ENCODE measurements around the gene SOX14.

The SOX14 gene

DNA sequence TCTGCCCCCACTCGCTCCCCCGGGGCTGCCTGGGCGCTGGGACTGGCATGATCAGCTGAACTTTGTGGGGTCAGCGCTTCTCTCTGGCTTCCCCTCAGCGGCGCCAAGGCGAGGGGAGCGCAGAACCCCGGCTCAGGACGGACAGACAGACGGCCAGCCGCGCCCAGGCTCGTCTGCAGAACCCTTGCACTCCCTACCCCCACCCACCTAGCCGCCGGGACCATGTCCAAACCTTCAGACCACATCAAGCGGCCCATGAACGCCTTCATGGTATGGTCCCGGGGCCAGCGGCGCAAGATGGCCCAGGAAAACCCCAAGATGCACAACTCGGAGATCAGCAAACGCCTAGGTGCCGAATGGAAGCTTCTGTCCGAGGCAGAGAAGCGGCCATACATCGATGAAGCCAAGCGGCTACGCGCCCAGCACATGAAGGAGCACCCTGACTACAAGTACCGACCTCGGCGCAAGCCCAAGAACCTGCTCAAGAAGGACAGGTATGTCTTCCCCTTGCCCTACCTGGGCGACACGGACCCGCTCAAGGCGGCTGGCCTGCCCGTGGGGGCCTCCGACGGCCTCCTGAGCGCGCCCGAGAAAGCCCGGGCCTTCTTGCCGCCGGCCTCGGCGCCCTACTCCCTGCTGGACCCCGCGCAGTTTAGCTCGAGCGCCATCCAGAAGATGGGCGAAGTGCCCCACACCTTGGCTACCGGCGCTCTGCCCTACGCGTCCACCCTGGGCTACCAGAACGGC lies 621 bp downstream of the SOX14 start:
- Mint-ChIP-seq H3K4me3 (peak overlapping the region in 1 of 2 donors; percentile 53), H3K27me3 (peaks cover 79 to 99% of the 10 kb centered on the region in 2 donors), H3K4me1 (peaks cover 15 to 31% of the 10 kb centered on the region in 2 donors), H3K36me3 (peaks cover 2 to 7% of the 10 kb centered on the region in 2 donors), H3K27ac (peak overlapping the region; percentile 39), H3K9me3 (no peaks in the 10 kb centered on the region)
- DNase-seq (no peak), ATAC-seq (replicated peaks) (no peak)

DNA sequence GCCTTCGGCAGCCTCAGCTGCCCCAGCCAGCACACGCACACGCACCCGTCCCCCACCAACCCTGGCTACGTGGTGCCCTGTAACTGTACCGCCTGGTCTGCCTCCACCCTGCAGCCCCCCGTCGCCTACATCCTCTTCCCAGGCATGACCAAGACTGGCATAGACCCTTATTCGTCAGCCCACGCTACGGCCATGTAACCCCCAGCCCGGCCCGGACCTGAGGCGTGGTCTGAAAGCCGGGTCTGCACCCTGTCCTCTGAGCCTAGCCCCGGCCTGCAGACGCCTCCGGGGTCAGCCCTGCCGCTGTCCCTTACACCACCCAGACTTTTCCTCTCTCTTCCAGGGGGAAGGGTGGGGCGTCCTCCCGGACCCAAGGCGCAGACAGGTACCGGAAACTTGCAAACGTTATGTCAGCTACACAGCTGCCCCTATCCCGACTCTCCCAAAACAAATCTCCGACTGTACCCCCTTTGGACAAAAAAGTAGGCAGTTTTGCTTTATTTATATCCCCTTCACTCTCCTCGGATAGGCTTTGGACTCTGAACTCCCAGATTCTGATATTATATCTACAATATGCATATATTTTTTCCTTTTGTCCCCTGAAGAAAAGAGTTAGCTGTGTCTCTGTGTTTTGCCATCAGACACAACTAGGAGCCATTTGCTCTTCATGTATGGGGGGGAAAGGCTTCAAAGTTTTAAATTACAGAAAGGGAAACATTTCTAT lies 1.4 kb downstream of the SOX14 start:
- H3K9me3 Mint-ChIP-seq, result no peaks in the 10 kb centered on the region
- DNase-seq (no peak), ATAC-seq (replicated peaks) (no peak)
- H3K4me1 Mint-ChIP-seq, result peaks cover 15 to 31% of the 10 kb centered on the region in 2 donors
- H3K36me3 Mint-ChIP-seq, result peaks cover 2 to 7% of the 10 kb centered on the region in 2 donors
- H3K4me3 Mint-ChIP-seq, result peak overlapping the region; percentile 30 to 36
- peak overlapping the region; percentile 88 for H3K27ac Mint-ChIP-seq
- H3K27me3 Mint-ChIP-seq, result peaks cover 77 to 99% of the 10 kb centered on the region in 2 donors

DNA sequence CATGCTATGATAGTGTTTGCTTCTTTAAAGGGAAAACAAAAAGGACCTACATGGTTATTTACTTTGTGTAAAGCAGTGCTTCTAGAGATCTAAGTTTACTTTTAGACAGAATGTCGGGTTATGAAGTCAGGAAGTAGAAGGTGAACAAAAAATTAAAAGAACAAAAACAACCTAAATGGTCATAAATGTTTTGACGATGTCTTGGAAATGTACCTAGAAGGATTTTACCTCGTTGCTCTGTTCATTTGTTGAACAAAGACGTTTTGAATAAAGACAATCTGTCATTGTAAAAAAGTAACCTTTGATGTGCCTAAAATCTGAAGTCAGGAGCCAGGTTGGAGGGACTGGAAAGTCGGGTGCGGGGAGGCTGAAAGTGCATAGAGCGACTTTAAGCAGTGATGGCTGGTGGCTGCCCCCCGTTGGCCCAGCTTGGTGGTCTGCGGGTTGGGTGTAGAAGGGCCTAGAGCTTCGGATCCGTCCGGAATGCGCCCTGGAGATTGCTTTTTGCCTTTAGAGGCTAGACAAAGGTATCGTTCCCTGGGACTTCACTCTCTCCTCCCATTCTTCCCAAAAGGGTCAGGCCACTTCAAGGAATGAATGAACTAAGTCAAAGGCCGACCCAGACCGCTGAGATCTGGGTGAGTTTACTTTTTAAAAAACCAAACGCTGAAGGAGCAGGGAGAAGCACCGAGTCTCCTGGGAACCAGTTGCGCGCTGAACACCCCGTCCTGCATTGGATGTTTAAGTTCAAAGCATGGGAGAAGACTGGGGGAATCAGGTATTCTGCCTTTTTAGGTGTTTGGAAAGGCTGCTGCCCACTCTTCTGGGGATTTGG lies 2.1 kb downstream of the SOX14 start:
- peaks cover 12 to 27% of the 10 kb centered on the region in 2 donors for H3K4me1 Mint-ChIP-seq
- H3K36me3 Mint-ChIP-seq, result peaks cover 0 to 7% of the 10 kb centered on the region in 2 donors
- no peaks in the 10 kb centered on the region for H3K9me3 Mint-ChIP-seq
- DNase-seq (no peak), ATAC-seq (replicated peaks) (no peak)
- H3K4me3 Mint-ChIP-seq, result no peak overlapping the region
- H3K27ac Mint-ChIP-seq, result no peak overlapping the region
- H3K27me3 Mint-ChIP-seq, result peaks cover 73 to 91% of the 10 kb centered on the region in 2 donors

DNA sequence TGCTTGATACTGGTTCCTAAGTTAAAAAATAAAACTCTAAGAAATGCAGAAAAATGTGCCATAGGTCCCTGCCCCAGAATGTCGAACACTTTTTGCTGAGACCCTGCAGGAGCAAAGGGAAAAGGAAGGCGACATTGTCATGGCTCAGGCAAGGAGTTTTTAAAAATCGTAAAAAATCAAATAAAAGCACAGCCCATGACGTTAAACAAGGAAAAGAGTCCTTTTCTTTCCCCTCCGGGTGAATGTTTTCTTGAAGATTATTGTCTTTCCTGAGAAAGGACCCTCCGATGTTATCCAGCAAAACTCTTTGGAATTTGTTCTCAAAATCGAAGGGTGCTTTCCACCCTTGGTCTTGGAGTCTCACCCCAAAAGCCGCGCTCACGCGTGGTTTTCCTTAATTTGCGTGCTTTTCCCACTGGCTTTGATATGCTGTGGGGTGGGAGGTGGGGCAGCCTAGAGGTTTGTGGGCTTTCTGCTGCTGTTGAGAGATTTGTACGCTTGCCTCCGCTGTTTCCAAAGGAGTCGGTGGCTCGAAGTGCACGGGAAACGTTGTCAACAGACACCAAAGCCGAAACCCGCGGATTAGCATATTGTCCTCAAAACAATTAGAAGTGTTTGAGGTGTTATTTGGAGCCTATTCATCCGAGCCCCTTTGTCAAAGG lies 2.9 kb downstream of the SOX14 start:
- DNase-seq, result no peak
- Mint-ChIP-seq H3K9me3 (no peaks in the 10 kb centered on the region), H3K27ac (no peak overlapping the region), H3K36me3 (peaks cover 0 to 7% of the 10 kb centered on the region in 2 donors), H3K4me3 (no peak overlapping the region), H3K27me3 (peaks cover 72 to 91% of the 10 kb centered on the region in 2 donors), H3K4me1 (peaks cover 14 to 34% of the 10 kb centered on the region in 2 donors)
- no peak for ATAC-seq (replicated peaks)

DNA sequence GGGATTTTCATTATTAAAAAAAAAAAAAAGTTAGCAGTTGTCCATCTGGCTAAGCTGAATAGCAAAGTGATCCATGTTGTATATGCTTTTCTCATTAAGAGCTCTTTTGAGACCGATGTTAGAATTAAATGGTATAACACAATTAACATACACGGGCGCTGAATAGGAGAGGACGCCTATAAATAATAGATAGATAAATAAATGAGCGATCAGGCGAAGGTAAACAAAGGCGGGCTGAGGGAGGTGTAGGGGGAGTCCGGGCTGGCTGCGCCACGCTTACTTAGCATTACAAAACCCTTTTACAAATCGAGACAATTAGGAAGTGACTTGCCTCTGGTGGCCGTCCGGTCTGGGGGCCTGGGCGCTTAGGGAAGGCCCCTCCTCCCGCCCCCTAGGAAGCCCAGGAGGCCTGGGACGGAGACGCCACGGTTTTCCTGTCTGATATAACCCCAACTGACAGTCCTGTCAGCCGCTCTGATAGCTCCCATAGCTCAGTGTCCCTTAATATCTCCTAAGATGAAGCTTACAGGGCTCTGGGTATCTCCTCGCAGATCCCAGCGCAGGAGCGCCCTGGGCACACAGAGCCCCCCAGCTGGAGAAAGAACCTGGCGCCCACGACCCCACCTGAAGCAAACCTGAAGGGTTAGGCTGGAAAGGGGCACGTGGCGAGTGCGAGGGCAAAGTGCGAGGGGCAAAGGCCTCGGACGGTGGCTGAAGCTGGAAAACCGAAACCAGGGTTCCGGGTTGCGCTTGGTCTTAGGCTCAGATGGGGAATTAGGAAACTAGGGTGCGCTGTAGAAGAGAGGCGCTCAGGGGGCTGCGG lies 3.6 kb downstream of the SOX14 start:
- DNase-seq (no peak), ATAC-seq (replicated peaks) (no peak)
- H3K4me1 Mint-ChIP-seq, result peaks cover 14 to 34% of the 10 kb centered on the region in 2 donors
- peaks cover 70 to 89% of the 10 kb centered on the region in 2 donors for H3K27me3 Mint-ChIP-seq
- H3K4me3 Mint-ChIP-seq, result no peak overlapping the region
- H3K27ac Mint-ChIP-seq, result no peak overlapping the region
- H3K36me3 Mint-ChIP-seq, result peaks cover 0 to 7% of the 10 kb centered on the region in 2 donors
- no peaks in the 10 kb centered on the region for H3K9me3 Mint-ChIP-seq

DNA sequence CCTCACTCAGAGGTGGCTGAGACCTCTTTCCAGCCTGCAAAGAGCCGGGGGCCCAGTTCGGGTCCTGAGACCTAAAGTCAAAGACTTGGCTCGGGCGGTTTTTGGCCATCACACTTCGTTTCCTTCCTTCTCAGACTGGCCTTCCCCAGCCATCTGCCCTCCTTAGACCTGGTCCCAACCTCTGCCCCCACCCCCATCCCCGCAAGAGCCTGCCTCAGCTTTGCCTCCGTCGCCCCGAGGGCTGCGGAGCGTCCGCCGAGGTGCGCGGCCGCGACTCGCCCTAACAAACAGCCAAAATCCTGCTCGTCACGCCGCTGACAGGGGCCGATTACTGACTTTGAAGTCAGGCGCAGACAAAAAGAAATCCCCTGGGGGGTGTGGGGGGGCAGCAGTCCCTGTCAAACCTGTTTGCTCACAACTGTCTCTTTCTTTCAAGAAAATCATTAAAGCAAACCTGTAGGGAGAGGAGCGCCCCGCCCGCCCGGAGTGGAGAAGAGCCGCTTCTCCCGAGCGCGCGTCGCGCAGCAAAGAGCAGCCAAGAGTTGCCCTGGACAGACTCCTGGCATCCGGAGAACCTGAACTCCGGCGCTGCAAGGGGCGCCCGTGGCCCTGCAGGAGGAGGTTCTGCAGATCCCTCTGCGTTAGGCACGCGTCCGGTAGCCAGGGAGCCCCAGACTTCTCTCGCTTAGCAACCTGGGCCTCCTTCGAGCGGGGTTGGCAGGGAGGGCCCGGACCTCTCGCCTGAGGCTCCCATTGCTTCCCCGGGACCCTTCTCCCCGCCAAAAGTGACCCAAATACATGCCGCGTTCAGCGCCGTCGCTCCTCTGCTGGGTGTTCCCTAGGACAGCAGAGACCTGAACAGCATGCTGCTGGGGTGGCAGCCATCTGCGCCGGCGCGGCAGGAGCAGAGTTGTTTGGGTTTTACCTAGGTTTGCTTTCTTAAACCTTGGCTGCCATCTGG lies 4.5 kb downstream of the SOX14 start:
- peaks cover 14 to 34% of the 10 kb centered on the region in 2 donors for H3K4me1 Mint-ChIP-seq
- no peaks in the 10 kb centered on the region for H3K9me3 Mint-ChIP-seq
- no peak for DNase-seq
- H3K36me3 Mint-ChIP-seq, result peaks cover 0 to 7% of the 10 kb centered on the region in 2 donors
- H3K27me3 Mint-ChIP-seq, result peaks cover 70 to 88% of the 10 kb centered on the region in 2 donors
- H3K4me3 Mint-ChIP-seq, result peak overlapping the region; percentile 26 to 37
- no peak for ATAC-seq (replicated peaks)
- peak overlapping the region; percentile 2 for H3K27ac Mint-ChIP-seq

DNA sequence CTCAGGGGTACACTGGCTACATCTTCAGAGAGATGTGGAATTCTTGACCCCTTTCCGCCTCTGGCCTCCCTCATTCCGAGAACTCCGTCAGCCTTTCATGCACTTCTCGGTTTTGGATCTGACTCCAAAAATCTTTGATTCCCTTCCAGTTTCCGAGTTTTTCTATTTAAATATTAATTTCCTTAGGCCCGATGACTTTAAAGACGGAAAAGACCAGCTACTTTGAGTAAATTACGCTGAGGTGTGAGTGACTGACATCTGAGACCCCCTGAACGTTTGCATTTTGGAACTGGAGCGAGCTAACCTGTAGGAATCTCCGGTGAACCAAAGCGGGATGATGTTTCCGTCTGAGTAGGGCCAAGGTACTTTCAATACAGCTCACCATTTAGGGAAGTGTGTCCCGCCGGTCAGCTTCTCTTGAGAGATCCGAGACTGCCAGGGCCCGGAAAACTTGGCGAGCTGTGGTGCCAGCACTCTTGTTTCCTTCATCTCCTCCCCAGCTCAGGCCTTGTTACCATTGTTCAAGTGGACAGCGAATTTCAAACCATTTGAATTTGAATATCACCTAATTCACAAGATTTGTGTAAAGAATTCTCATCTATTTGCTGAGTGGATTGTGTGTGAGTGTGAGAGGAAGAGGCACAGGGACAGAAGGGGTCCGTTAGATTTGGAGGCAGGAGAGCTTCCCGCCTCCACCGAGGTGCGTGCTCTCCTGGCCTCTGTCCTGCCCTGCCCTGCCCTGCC lies 5.4 kb downstream of the SOX14 start:
- ATAC-seq (replicated peaks), result no peak
- peaks cover 9 to 28% of the 10 kb centered on the region in 2 donors for H3K4me1 Mint-ChIP-seq
- H3K9me3 Mint-ChIP-seq, result no peaks in the 10 kb centered on the region
- peak overlapping the region in 1 of 2 donors; percentile 19 for H3K4me3 Mint-ChIP-seq
- peaks cover 0 to 7% of the 10 kb centered on the region in 2 donors for H3K36me3 Mint-ChIP-seq
- H3K27ac Mint-ChIP-seq, result peak overlapping the region; percentile 67
- no peak for DNase-seq
- H3K27me3 Mint-ChIP-seq, result peaks cover 69 to 87% of the 10 kb centered on the region in 2 donors

DNA sequence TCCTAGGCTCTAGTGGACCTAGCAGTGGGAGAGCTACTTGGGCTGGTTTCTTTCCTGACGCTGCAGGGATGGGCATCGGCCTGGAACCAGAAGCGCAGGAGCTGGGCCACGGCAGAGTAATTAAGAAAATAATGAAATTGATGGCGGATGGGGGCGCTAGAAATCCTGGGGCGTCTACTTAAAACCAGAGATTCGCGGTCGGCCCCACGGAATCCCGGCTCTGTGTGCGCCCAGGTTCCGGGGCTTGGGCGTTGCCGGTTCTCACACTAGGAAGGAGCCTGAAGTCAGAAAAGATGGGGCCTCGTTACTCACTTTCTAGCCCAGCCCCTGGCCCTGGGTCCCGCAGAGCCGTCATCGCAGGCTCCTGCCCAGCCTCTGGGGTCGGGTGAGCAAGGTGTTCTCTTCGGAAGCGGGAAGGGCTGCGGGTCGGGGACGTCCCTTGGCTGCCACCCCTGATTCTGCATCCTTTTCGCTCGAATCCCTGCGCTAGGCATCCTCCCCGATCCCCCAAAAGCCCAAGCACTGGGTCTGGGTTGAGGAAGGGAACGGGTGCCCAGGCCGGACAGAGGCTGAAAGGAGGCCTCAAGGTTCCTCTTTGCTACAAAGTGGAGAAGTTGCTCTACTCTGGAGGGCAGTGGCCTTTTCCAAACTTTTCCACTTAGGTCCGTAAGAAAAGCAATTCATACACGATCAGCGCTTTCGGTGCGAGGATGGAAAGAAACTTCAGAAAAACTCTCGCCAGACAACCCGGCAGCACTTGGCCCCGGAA lies 6.1 kb downstream of the SOX14 start:
- Mint-ChIP-seq H3K27ac (peak overlapping the region; percentile 67), H3K4me1 (peaks cover 9 to 27% of the 10 kb centered on the region in 2 donors), H3K9me3 (no peaks in the 10 kb centered on the region), H3K36me3 (peaks cover 0 to 5% of the 10 kb centered on the region in 2 donors), H3K4me3 (peak overlapping the region in 1 of 2 donors; percentile 19), H3K27me3 (peaks cover 71 to 84% of the 10 kb centered on the region in 2 donors)
- DNase-seq (no peak), ATAC-seq (replicated peaks) (no peak)

DNA sequence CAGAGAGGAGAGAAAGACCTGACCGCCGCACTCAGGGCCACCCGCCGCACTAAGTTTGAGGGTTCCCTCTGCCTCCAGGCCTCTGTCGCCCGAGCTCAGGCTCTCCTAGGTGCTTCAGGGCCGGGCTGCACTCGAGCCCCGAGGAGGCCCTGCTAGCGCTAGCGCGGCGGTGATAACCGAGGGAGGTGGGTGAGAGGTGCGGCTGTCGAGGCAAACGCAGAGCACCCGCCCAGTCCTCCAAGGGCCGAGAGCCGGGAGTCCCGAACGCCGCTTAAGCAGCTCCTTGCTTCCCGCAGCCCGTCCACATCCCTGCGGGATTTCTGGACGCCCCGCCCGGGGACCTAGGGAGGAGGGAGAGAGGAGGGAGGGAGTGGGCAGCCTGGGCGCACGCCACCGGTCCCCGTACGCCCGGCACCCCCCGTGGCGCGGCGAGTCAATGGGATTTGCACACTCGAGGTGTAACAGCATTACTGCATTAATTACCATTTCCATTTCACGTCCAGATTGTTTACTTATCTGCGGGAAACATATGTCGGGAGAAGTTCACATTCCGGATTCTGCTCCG lies 6.8 kb downstream of the SOX14 start:
- ATAC-seq (replicated peaks), result no peak
- no peaks in the 10 kb centered on the region for H3K9me3 Mint-ChIP-seq
- peaks cover 9 to 22% of the 10 kb centered on the region in 2 donors for H3K4me1 Mint-ChIP-seq
- peaks cover 68 to 83% of the 10 kb centered on the region in 2 donors for H3K27me3 Mint-ChIP-seq
- peaks cover 0 to 3% of the 10 kb centered on the region in 2 donors for H3K36me3 Mint-ChIP-seq
- H3K27ac Mint-ChIP-seq, result peak overlapping the region; percentile 65
- no peak overlapping the region for H3K4me3 Mint-ChIP-seq
- no peak for DNase-seq

DNA sequence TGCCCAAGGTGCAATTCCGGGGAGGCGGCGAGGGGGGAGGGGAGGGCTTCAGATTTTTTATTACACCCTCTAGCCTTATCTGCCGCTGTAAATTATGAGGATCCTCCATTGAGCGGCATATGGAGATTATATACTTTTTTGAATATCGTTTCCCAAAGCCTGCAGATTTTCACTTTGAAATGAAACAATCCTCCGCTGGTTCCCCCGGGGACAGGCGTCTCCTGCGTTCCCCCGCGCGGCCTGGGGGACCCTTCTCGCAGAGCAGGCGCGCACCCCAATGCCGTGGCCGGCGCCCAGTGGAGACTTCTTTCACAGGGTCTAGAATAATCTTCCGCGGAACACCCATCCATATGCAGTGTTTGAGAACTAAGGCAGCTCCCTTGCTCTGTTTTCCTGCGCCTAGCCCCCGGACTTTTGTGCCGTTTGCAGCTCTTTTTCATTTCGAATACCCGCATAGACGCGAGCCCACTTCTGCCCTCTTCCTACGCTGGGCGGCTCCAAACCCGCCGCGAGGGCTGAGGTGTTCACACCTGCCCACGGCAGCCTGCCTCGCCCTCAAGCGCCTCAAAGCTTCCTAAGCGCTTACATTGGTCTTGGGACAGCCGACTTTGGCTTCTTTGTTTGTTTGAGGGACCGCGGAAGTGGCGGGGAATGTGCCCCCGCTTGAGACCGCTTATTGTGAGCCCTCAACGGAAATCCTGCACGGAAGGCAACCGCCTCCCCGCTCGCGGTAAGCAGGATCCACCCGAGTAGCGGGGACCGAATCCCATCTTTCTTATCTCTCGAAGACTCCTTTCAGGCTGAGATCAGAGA lies 7.5 kb downstream of the SOX14 start:
- Mint-ChIP-seq H3K9me3 (no peaks in the 10 kb centered on the region), H3K27ac (peak overlapping the region; percentile 88), H3K4me1 (peaks cover 9 to 22% of the 10 kb centered on the region in 2 donors), H3K4me3 (peak overlapping the region in 1 of 2 donors; percentile 63), H3K27me3 (peaks cover 64 to 80% of the 10 kb centered on the region in 2 donors), H3K36me3 (peaks cover 0 to 3% of the 10 kb centered on the region in 2 donors)
- ATAC-seq (replicated peaks), result no peak
- DNase-seq, result no peak
